Measurements from ENCODE around the gene STPG1. TPM values are rescaled to one million over a fixed set of nuclear protein-coding genes. Genes with fewer than 3 reads are reported as not detected.
A peak's percentile ranks its signal among the peaks of the same experiment; 100 is the strongest.

STPG1 gene
- total RNA-seq, 1 donor from 2014 or later: 3.8 TPM

DNA sequence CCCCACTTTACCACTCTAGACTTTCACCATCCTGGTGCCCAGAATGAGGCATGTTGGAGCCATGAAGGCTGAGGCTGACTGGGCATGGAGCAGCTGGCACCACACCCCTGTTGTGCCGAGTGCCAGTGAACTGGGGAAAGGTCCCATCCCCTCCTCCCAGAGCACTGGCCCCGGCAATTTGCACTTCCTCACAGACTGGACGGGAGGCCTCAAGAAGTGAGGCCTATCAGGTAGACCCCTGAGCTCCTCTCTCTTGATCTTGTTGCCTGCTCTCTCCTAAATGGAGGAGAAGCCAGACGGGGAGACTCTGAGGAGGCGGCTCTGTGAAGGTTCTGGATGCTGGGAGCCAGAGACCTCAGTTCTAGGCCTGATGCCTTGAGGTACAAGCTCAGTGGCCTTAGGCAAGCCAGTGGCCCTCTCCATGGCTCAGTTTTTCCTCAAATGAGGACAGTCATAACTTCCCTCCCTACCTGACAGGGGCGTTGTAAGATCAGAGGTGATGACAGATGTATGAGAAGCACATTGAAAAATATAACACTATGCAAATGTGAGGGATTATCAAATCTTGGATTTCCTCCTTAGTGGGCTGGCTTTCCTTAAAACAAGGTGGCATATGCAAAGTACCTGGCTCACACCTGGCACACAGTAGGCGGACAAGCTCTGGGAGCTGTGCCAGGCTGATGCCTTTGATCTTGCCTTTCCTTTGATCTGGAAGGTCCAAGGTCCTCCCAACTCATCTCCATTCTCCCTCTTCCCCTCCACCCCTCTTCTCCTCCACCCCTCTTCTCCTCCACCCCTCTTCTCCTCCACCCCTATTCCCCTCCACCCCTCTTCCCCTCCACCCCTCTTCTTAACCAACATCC is 87.8 kb downstream of the STPG1 start:
- Mint-ChIP-seq H3K27me3 (peaks cover 86% of the 10 kb centered on the region), H3K4me1 (peaks cover 19% of the 10 kb centered on the region), H3K4me3 (no peak overlapping the region), H3K27ac (no peak overlapping the region), H3K9me3 (no peaks in the 10 kb centered on the region), H3K36me3 (ENCODE audit: low read depth) (no peaks in the 10 kb centered on the region)
- DNase-seq: no peak
- intact Hi-C loops (cut with micrococcal nuclease): no loop called here

DNA sequence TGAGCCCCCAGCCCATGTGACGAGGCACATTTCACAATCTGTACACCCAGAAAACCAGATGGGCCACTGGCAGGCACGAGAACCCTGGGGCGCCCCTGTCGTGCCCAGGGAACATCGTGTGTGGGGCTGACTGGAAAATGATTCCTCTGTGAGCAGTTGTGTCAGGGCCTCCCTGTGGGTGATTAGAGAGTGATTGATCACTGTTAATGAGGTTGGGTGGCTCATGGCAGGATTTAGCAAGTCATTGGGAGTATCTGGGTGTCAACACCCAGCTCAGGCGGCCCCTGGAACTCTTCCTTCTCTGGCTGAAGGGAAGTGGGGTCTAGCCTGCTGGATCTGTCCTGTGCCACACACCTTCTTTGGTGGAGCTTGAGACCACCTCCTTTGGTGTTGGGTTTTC is 88.7 kb downstream of the STPG1 start:
- Mint-ChIP-seq H3K4me3 (no peak overlapping the region), H3K9me3 (no peaks in the 10 kb centered on the region), H3K27me3 (peaks cover 89% of the 10 kb centered on the region), H3K36me3 (ENCODE audit: low read depth) (no peaks in the 10 kb centered on the region), H3K27ac (no peak overlapping the region), H3K4me1 (peaks cover 25% of the 10 kb centered on the region)
- intact Hi-C loops (cut with micrococcal nuclease): loop anchor here (1.0 kb wide), 1 partner anchor 40 kb away; no protein-coding TSS in a partner anchor
- DNase-seq: no peak

DNA sequence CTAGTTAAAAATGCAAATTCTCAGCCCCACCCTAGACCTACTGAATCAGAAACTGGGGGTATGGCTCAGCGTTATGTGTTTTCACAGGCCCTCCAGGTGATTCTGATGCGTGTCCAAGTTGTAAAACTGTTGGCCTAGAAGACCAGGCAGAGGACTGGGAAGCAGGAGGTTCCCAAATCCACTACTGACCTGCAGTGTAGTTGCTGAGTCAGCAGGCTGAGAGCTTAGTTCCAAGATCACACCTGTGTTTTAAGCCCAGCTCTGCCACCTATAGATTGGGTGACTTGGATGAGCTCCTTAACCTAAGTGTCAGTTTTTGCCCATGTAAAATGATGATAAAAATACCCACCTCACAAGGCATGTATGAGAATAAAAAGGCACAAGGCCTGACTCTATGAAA is 90.3 kb downstream of the STPG1 start:
- intact Hi-C loops (cut with micrococcal nuclease): loop anchor here (2.0 kb wide), 1 partner anchor 28 kb away; no protein-coding TSS in a partner anchor
- H3K9me3 Mint-ChIP-seq: no peaks in the 10 kb centered on the region
- H3K27me3 Mint-ChIP-seq: peaks cover 89% of the 10 kb centered on the region
- H3K4me1 Mint-ChIP-seq: peaks cover 35% of the 10 kb centered on the region
- no peak overlapping the region for H3K27ac Mint-ChIP-seq
- H3K4me3 Mint-ChIP-seq: no peak overlapping the region
- H3K36me3 Mint-ChIP-seq (ENCODE audit: low read depth): no peaks in the 10 kb centered on the region
- DNase-seq: no peak

DNA sequence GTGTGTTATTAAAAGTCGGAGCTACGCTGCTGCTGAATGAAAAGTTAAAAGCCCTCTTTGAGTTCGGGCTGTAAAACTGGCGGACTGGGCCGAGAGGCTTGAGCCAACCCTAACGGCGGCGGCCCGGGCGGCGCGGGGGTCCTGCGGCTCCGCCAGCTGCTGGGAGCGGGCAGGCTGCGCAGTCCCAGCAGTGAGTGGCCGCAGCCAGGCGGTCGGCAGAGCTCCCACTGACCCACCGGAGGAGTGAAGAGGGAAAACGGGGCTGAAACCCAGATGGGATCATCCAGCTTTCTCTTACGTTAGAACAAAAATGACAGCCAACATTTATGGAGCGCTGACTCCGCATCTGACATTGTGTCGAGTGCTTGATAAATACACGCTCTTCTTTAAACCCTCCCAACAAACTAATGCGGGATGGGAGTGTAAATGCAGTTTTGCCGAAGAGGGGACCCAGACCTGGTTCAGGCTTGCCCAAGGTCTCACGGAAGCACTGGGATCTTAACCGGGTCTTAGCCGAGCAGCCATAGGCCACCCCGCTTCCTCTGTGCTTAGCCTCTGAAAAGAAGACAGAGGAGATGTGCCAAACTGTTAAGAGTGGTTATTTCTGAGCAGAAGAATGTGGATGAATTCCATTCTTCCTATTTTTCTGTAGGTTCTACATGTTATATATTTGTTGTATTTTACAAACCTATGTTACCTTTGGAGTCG is 91.0 kb downstream of the STPG1 start:
- H3K4me3 Mint-ChIP-seq: peak overlapping the region; percentile 82
- no peak for DNase-seq
- H3K4me1 Mint-ChIP-seq: peaks cover 35% of the 10 kb centered on the region
- intact Hi-C loops (cut with micrococcal nuclease): loop anchor here (1.0 to 2.0 kb wide), 3 partner anchors 28 to 123 kb away; no protein-coding TSS in a partner anchor
- H3K27me3 Mint-ChIP-seq: peaks cover 91% of the 10 kb centered on the region
- H3K36me3 Mint-ChIP-seq (ENCODE audit: low read depth): no peaks in the 10 kb centered on the region
- H3K9me3 Mint-ChIP-seq: no peaks in the 10 kb centered on the region
- peak overlapping the region; percentile 82 for H3K27ac Mint-ChIP-seq

DNA sequence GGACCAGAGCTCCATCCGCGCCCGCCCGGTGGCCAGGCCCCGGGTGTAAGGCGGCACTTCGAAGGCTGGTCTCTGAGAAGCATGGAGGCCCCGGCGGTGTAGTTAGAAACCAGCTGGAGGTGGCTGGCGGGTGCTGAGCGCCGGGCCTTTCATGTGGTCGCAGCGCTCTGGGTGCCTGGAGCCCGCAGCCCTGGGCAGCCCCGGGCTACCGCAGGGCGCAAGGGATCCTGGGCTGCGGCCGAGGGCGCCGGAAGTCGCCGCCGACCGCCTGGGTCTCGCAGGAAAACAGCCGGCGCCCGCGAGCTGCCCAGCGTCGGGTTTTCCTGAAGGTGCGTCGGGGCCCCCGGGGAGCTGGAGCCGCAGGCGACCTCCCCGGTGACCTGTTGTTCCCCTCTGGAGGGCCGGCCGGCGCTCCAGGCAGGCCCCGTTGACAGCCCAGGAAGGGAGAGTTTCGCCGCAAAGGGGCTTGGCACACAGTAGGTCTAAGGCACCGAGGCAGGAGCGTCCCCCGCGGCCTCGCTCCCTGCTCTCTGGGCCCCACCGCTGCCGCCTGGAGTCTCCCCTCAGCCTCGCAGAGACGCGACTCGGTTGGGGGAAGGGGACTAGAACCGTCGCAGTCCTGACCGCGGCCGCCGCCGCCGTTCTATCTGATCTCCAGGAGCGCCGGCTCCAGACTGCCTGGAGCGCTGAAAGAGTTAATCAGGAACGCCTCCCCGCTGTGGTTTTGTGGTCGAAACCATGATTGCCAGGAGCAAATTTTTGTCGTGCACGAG is 91.7 kb downstream of the STPG1 start:
- H3K36me3 Mint-ChIP-seq (ENCODE audit: low read depth): no peaks in the 10 kb centered on the region
- peak overlapping the region; percentile 82 for H3K4me3 Mint-ChIP-seq
- H3K4me1 Mint-ChIP-seq: peaks cover 35% of the 10 kb centered on the region
- peaks cover 90% of the 10 kb centered on the region for H3K27me3 Mint-ChIP-seq
- peak overlapping the region; percentile 82 for H3K27ac Mint-ChIP-seq
- DNase-seq: peak; percentile 93
- intact Hi-C loops (cut with micrococcal nuclease): loop anchor here (1.0 to 2.0 kb wide), 3 partner anchors 29 to 123 kb away; no protein-coding TSS in a partner anchor
- H3K9me3 Mint-ChIP-seq: no peaks in the 10 kb centered on the region

DNA sequence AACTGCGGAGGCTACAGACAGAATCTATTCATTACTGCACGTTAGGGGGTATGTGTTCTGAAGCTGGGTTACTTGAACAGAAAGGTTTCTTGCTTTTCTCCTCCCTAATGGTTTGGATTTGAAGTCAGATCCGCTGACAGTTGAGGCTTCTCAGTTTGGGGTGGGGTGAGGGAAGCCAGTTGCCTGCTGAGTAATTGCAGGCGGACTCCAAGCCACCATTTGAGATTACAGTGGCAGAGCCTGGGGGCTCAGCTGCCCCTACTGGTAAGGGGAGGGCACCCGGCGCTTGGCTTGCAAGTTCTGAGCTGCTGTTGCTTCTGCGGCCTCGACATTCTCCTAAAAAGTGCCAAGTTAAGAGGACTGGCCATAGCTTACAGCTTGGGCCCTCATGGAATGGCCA is 92.5 kb downstream of the STPG1 start:
- H3K4me3 Mint-ChIP-seq: peak overlapping the region; percentile 63
- no peaks in the 10 kb centered on the region for H3K36me3 Mint-ChIP-seq (ENCODE audit: low read depth)
- H3K27me3 Mint-ChIP-seq: peaks cover 88% of the 10 kb centered on the region
- H3K9me3 Mint-ChIP-seq: no peaks in the 10 kb centered on the region
- intact Hi-C loops (cut with micrococcal nuclease): no loop called here
- peaks cover 34% of the 10 kb centered on the region for H3K4me1 Mint-ChIP-seq
- no peak overlapping the region for H3K27ac Mint-ChIP-seq
- no peak for DNase-seq

DNA sequence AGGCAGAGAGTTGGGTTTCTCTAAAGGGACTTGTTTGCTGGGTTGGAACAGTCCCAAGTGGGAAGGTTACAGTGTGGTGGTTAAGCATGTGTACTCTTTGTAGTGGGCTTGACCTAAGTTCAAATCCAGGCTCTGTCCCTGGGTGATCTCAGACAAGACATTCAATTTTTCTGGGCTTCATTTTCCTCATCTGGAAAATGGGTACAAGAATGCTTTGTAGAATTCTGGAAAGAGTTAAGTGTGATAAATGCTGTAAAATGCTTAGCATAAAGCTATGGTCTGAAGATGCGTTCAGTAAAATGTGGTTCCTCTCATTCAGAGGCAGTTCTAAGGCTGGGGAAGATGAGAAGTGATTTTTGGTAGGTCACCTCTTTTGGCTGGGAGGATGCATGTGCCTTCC is 93.6 kb downstream of the STPG1 start:
- no peak overlapping the region for H3K27ac Mint-ChIP-seq
- H3K4me1 Mint-ChIP-seq: peaks cover 32% of the 10 kb centered on the region
- H3K36me3 Mint-ChIP-seq (ENCODE audit: low read depth): no peaks in the 10 kb centered on the region
- intact Hi-C loops (cut with micrococcal nuclease): loop anchor here (5.0 kb wide), 1 partner anchor 43 kb away; no protein-coding TSS in a partner anchor
- peaks cover 87% of the 10 kb centered on the region for H3K27me3 Mint-ChIP-seq
- DNase-seq: no peak
- no peak overlapping the region for H3K4me3 Mint-ChIP-seq
- H3K9me3 Mint-ChIP-seq: no peaks in the 10 kb centered on the region

DNA sequence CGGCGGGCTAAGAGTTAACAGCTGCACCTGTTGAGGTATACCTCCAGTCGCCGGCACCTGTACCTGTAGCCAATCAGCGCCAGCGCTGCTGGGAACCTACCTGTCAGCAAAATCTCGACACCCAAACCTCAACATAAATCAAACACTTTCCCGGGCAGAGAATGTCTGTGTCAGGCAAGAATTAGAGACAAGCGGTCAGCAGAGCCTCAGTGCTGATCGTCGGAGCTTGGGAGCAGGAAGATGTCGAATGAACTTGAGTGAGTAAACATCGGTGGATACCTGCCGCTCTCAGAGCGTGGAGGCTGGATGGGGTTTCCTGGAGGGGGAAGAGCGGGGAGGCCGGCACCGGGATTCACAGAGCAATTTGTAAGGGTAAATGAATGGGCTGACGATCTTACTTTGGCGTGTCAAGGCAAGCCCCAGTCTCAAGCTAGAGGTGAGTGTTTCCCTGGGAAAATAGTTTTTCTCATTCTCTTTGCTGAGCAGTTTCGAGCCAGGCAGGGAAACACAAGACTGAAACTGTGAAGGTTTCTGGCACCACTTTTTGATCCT is 94.2 kb downstream of the STPG1 start, which contains the start of gene GRHL3:
GRHL3 (plus strand) TSS at position 46 of the 552 bp plus-strand sequence; CDS start at position 241, 195 bp downstream.
- H3K4me3 Mint-ChIP-seq: peak within 1 kb of the TSS; percentile 8
- peaks cover 82% of the 10 kb centered on the region for H3K27me3 Mint-ChIP-seq
- H3K36me3 Mint-ChIP-seq (ENCODE audit: low read depth): no peaks in the 10 kb centered on the region
- intact Hi-C loops (cut with micrococcal nuclease): loop anchor here (5.0 kb wide), 1 partner anchor 42 kb away; no protein-coding TSS in a partner anchor
- peak; percentile 64 for DNase-seq
- H3K27ac Mint-ChIP-seq: no peak within 1 kb of the TSS
- peaks cover 32% of the 10 kb centered on the region for H3K4me1 Mint-ChIP-seq
- H3K9me3 Mint-ChIP-seq: no peaks in the 10 kb centered on the region

DNA sequence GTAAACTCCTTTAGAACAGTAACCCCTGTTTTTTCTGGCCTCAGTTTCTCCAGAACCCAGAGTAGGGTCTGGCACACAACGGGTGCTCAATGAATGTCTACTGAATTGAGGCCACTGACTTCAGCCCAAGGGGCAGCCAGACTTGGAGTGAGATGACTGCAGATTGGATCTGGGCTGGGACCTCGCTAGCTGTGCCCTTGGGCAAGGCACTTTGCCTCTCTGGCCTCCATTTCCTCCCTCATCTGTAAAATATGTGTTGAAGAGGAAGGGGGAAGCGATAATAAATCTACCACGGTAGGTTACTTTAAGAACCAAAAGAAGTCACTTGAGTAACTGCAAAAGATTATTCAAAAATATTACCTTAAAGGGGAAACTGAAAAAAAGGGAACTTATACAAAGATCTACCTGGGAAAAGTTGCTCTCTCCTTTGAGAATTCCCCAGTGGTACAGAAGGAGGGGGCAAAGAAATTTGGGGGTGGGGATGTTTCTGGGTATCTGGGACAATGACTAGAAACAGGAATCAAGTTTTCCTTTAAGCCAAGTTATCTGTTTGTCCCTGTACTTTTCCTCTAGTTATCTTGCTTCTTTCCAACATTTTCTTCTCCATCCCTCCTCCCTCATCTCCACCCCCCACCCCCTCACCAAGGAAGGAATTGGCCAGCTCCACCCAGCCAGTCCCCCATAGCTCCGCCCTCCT is 94.8 kb downstream of the STPG1 start:
- Mint-ChIP-seq H3K36me3 (ENCODE audit: low read depth) (no peaks in the 10 kb centered on the region), H3K27me3 (peaks cover 79% of the 10 kb centered on the region), H3K4me1 (peaks cover 32% of the 10 kb centered on the region), H3K4me3 (no peak overlapping the region), H3K9me3 (no peaks in the 10 kb centered on the region), H3K27ac (no peak overlapping the region)
- DNase-seq: no peak
- intact Hi-C loops (cut with micrococcal nuclease): loop anchor here (5.0 kb wide), 1 partner anchor 41 kb away; no protein-coding TSS in a partner anchor

DNA sequence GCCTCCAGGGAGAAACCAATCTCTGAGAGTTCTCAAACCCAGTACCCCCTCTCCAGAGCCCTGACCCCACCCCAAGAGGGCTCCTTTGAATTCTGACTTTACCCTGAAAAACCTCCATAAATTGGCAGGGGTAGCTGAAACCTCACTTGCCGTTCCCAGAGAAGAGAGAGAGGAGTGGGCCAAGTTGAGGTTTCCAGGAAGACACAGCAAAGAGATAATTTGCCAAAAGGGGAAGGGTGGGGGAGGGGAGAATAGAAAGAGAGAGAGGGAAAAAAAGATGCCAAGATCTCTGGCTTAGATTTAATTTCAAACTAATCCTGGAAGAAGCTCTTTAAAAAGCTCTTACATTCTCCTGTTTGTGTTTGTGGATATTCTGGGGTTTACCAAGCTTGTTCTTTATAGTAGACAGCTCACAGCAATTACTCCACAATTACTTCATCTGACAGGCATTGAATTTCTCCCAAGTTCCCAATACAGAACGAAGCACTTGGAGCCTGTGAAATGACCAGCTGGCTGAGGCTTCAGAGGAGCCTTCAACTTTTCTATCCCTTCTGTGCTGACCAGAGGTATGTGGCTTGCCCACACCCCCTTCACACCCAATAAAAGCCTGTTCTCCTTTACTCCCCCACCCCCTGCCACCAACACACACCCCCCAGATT is 95.5 kb downstream of the STPG1 start:
- no peaks in the 10 kb centered on the region for H3K9me3 Mint-ChIP-seq
- peaks cover 78% of the 10 kb centered on the region for H3K27me3 Mint-ChIP-seq
- intact Hi-C loops (cut with micrococcal nuclease): loop anchor here (5.0 kb wide), 1 partner anchor 41 kb away; no protein-coding TSS in a partner anchor
- H3K36me3 Mint-ChIP-seq (ENCODE audit: low read depth): no peaks in the 10 kb centered on the region
- DNase-seq: no peak
- no peak overlapping the region for H3K4me3 Mint-ChIP-seq
- H3K4me1 Mint-ChIP-seq: peaks cover 32% of the 10 kb centered on the region
- no peak overlapping the region for H3K27ac Mint-ChIP-seq

DNA sequence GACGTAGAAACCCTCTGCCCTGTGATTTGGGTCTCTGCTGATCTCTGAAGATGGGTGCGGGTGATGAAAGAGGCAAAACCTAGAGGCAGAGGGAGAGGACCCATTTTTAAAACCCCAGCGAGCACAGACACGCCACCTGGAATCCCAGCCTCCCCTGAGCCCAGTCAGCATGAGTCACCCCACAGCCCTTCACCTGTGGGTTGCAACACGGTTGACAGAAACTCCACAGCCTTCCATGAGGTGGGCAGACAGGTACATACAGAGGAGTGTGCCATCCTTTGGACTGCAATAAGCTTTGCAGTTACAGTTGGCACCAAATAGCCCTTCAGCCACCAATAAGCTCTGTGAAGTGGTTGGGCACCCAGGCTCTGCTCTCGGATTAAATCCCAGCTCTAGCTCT is 96.5 kb downstream of the STPG1 start:
- H3K27ac Mint-ChIP-seq: peak overlapping the region; percentile 11
- DNase-seq: no peak
- H3K4me3 Mint-ChIP-seq: no peak overlapping the region
- no peaks in the 10 kb centered on the region for H3K9me3 Mint-ChIP-seq
- H3K27me3 Mint-ChIP-seq: peaks cover 73% of the 10 kb centered on the region
- intact Hi-C loops (cut with micrococcal nuclease): loop anchor here (5.0 kb wide), 1 partner anchor 40 kb away; no protein-coding TSS in a partner anchor
- H3K4me1 Mint-ChIP-seq: peaks cover 24% of the 10 kb centered on the region
- H3K36me3 Mint-ChIP-seq (ENCODE audit: low read depth): no peaks in the 10 kb centered on the region

DNA sequence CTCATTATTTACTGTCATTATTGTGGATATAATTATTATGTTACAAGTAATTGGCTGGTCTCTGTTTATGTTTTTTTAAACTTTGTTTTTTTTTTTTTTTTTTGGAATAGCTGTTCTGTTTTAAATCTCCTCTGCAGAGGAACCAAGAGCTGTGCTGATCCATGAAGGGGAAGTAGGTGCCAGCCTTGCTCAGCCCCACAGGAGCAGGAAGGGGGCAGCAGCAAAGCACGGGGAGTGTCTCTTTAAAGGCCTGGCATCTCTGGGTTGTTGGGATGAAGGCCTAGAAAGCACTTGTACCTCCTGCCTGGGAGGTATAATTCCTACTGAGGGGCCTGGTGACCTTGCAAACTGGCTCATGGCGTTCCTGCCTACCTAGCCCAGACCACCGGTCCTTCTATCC is 96.9 kb downstream of the STPG1 start:
- Mint-ChIP-seq H3K4me1 (peaks cover 24% of the 10 kb centered on the region), H3K27ac (no peak overlapping the region), H3K36me3 (ENCODE audit: low read depth) (no peaks in the 10 kb centered on the region), H3K9me3 (no peaks in the 10 kb centered on the region), H3K4me3 (no peak overlapping the region), H3K27me3 (peaks cover 74% of the 10 kb centered on the region)
- intact Hi-C loops (cut with micrococcal nuclease): loop anchor here (5.0 kb wide), 1 partner anchor 39 kb away; no protein-coding TSS in a partner anchor
- DNase-seq: no peak

Measured in activated CD4-positive, alpha-beta T cell treated with anti-CD3 and anti-CD28 coated beads, Interleukin-2, amount 10 ng/mL, durations not matched to agents 24 days and 14 days (primary cell).